ENCODE results near the gene FZD2.
"Not testable (repeated sequence)": the region's sequence is repeated elsewhere in the genome, so short reads cannot be mapped to it uniquely, and the experiment has no call there.

The FZD2 gene

GRCh38 chr17:44578947-44579346, 21.7 kb downstream of the FZD2 start:
- DNase-seq, result no peak

- DNase-seq, result no peak
Observed at GRCh38 chr17:44581868-44582267, 24.6 kb downstream of the FZD2 start.

- no peak for DNase-seq
Observed at GRCh38 chr17:44584443-44584842, 27.2 kb downstream of the FZD2 start.

GRCh38 chr17:44585315-44585714, 28.0 kb downstream of the FZD2 start:
- DNase-seq, result no peak

GRCh38 chr17:44587339-44587738, 30.1 kb downstream of the FZD2 start:
- DNase-seq, result peak; percentile 34

- no peak for DNase-seq
Observed at GRCh38 chr17:44589316-44590071, 32.2 kb downstream of the FZD2 start.

GRCh38 chr17:44590072-44590462, 32.8 kb downstream of the FZD2 start:
- DNase-seq, result not testable (repeated sequence)

- not testable (repeated sequence) for DNase-seq
Observed at GRCh38 chr17:44590762-44591161, 33.5 kb downstream of the FZD2 start.

- no peak for DNase-seq
Observed at GRCh38 chr17:44591206-44591605, 33.9 kb downstream of the FZD2 start.

- DNase-seq, result no peak
Observed at GRCh38 chr17:44593156-44593555, 35.9 kb downstream of the FZD2 start.

- DNase-seq, result no peak
Observed at GRCh38 chr17:44595216-44595775, 38.0 kb downstream of the FZD2 start.

- DNase-seq, result no peak
Observed at GRCh38 chr17:44598329-44598728, 41.0 kb downstream of the FZD2 start.

- DNase-seq, result no peak
Observed at GRCh38 chr17:44598932-44599297, 41.6 kb downstream of the FZD2 start.

GRCh38 chr17:44599298-44600175, 42.3 kb downstream of the FZD2 start:
- no peak for DNase-seq

GRCh38 chr17:44601539-44601938, 44.3 kb downstream of the FZD2 start:
- no peak for DNase-seq

- DNase-seq, result no peak
Observed at GRCh38 chr17:44601973-44602372, 44.7 kb downstream of the FZD2 start.

GRCh38 chr17:44602390-44602789, 45.1 kb downstream of the FZD2 start:
- DNase-seq, result no peak

- no peak for DNase-seq
Observed at GRCh38 chr17:44602970-44603369, 45.7 kb downstream of the FZD2 start.

GRCh38 chr17:44604116-44604761, 47.0 kb downstream of the FZD2 start:
- no peak for DNase-seq

GRCh38 chr17:44604768-44605485, 47.6 kb downstream of the FZD2 start:
- DNase-seq, result no peak

- DNase-seq, result no peak
Observed at GRCh38 chr17:44606658-44607057, 49.4 kb downstream of the FZD2 start.

GRCh38 chr17:44607836-44608690, 50.8 kb downstream of the FZD2 start:
- DNase-seq, result no peak
